Vagina (tissue), 2 donors: ENCODE measurements around the gene TMPRSS3.

Experiments used
- CTCF ChIP-seq, 3 experiments: fragments of 450-650 bp in 2 of 3; fragments of 200-600 bp in 1 of 3; sonication (generic) in 1 of 3; IDR thresholded peaks; one replicate each; pipeline ENCODE4 v1.5.1; 2017 to 2019; ENCODE audit warnings: antibody characterized with exemption in 3 of 3, mild to moderate bottlenecking in 2 of 3, moderate library complexity in 2 of 3
- POLR2A ChIP-seq, 2 donors: fragments of 450-650 bp; IDR thresholded peaks; one replicate each; pipeline ENCODE4 v1.6.1; 2017; ENCODE audit warnings: antibody characterized with exemption in 2 of 2, mild to moderate bottlenecking in 2 of 2, moderate library complexity in 2 of 2

- TF ChIP-seq CTCF (IDR thresholded peaks at IDR 0.05): no peak
- no peak for TF ChIP-seq POLR2A (IDR thresholded peaks at IDR 0.05)
These were observed 2.7 kb upstream of the TMPRSS3 start for GRCh38 chr21:42398436-42399028.
